IMR-90 (cell line): ENCODE data around the gene ATF7IP.
"Not testable (repeated sequence)": the region's sequence is repeated elsewhere in the genome, so short reads cannot be mapped to it uniquely, and the experiment has no call there.

Experiments used
- CTCF ChIP-seq: conservative IDR thresholded peaks from 2 replicates; pipeline ENCODE4 v1.5.1; 2012; ENCODE audit warnings: mild to moderate bottlenecking, low read depth, low read length, improper control_type of control experiment
- POLR2A ChIP-seq: IDR thresholded peaks from 2 replicates; pipeline ENCODE4 v1.6.1; 2012; ENCODE audit warnings: mild to moderate bottlenecking, low read depth, low read length
- RAD21 ChIP-seq: IDR thresholded peaks from 2 replicates; pipeline ENCODE4 v1.6.1; 2012; ENCODE audit warnings: low read length, improper control_type of control experiment
- TF ChIP-seq, protein P1 (sequence below): fragments of 150-350 bp; IDR thresholded peaks from 2 replicates; pipeline ENCODE4 v1.6.1; 2016; ENCODE audit warnings: low read depth, mild to moderate bottlenecking, low read length, moderate library complexity, borderline replicate concordance

GRCh38 chr12:14401267-14401666, 35.8 kb downstream of the ATF7IP start:
- TF ChIP-seq POLR2A, CTCF, RAD21: not testable (repeated sequence)
- TF ChIP-seq, protein P1, sequence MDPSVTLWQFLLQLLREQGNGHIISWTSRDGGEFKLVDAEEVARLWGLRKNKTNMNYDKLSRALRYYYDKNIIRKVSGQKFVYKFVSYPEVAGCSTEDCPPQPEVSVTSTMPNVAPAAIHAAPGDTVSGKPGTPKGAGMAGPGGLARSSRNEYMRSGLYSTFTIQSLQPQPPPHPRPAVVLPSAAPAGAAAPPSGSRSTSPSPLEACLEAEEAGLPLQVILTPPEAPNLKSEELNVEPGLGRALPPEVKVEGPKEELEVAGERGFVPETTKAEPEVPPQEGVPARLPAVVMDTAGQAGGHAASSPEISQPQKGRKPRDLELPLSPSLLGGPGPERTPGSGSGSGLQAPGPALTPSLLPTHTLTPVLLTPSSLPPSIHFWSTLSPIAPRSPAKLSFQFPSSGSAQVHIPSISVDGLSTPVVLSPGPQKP: not testable (repeated sequence)
